ENCODE results near the gene SUMO1.

GRCh38 chr2:202221873-202222272 lies 16.5 kb downstream of the SUMO1 start:
- TF ChIP-seq CTCF (IDR thresholded peaks at IDR 0.05) = no peak
- TF ChIP-seq POLR2A (IDR thresholded peaks at IDR 0.05) = no peak
- no peak for TF ChIP-seq POLR2AphosphoS5 (IDR thresholded peaks at IDR 0.05)

Data from breast epithelium (tissue), 3 donors.